NCI-H774 (cell line): ENCODE data around the gene ACOT7.
"Not testable (repeated sequence)": the region's sequence is repeated elsewhere in the genome, so short reads cannot be mapped to it uniquely, and the experiment has no call there.

ENCODE experiments used
- DNase-seq: peaks from one replicate; lab custom pipeline; 2025; lab: John Stamatoyannopoulos, UW

ACOT7 gene

GRCh38 chr1:6393400-6394187 is at the start of gene ACOT7:
ACOT7 (minus strand) TSS chr1:6393767; CDS start chr1:6393399, 368 bp downstream.
- peak; percentile 63 for DNase-seq

GRCh38 chr1:6441586-6441985 is 48.0 kb upstream of the ACOT7 start:
- no peak for DNase-seq

- DNase-seq = peak; percentile 44
These were observed 46.9 kb upstream of the ACOT7 start for GRCh38 chr1:6440198-6441126.

GRCh38 chr1:6438047-6438525 is 44.5 kb upstream of the ACOT7 start:
- DNase-seq = no peak

- DNase-seq = not testable (repeated sequence)
These were observed 43.6 kb upstream of the ACOT7 start for GRCh38 chr1:6437012-6437700.

GRCh38 chr1:6436277-6436676 is 42.7 kb upstream of the ACOT7 start:
- DNase-seq = not testable (repeated sequence)

- no peak for DNase-seq
These were observed 42.0 kb upstream of the ACOT7 start for GRCh38 chr1:6435547-6435946.

GRCh38 chr1:6435129-6435528 is 41.6 kb upstream of the ACOT7 start:
- DNase-seq = no peak

GRCh38 chr1:6434186-6434585 is 40.6 kb upstream of the ACOT7 start:
- DNase-seq = no peak

GRCh38 chr1:6431645-6432579 is 38.3 kb upstream of the ACOT7 start:
- DNase-seq = not testable (repeated sequence)

GRCh38 chr1:6429660-6430411 is 36.3 kb upstream of the ACOT7 start:
- not testable (repeated sequence) for DNase-seq

GRCh38 chr1:6428453-6428852 is 34.9 kb upstream of the ACOT7 start:
- not testable (repeated sequence) for DNase-seq

- DNase-seq = no peak
These were observed 34.1 kb upstream of the ACOT7 start for GRCh38 chr1:6427441-6428390.

- DNase-seq = no peak
These were observed 33.4 kb upstream of the ACOT7 start for GRCh38 chr1:6426972-6427350.

GRCh38 chr1:6426277-6426971 is 32.9 kb upstream of the ACOT7 start:
- no peak for DNase-seq

- no peak for DNase-seq
These were observed 32.1 kb upstream of the ACOT7 start for GRCh38 chr1:6425658-6426057.

- no peak for DNase-seq
These were observed 31.3 kb upstream of the ACOT7 start, which contains the start of gene ESPN for GRCh38 chr1:6424619-6425593. ESPN (plus strand) TSS chr1:6424776; CDS start chr1:6424956, 180 bp downstream.
